Suprapubic skin (tissue), 4 donors: ENCODE results near the gene LRRC4C. TPM values are rescaled to one million over a fixed set of nuclear protein-coding genes. Genes with fewer than 3 reads are reported as not detected.

Source experiments
- DNase-seq, 2 donors: peaks; one replicate each; pipeline ENCODE4 v3.0.0-alpha.2; 2019; ENCODE audit warnings: low spot score in 2 of 2
- H3K27ac ChIP-seq: fragments of 200-600 bp; sonication (generic); one replicate; pipeline ENCODE4 v1.5.1; 2019
- H3K27me3 ChIP-seq: fragments of 200-600 bp; sonication (generic); one replicate; pipeline ENCODE4 v1.5.1; 2019
- H3K36me3 ChIP-seq: fragments of 200-600 bp; sonication (generic); one replicate; pipeline ENCODE4 v1.5.1; 2019
- H3K4me1 ChIP-seq: fragments of 200-600 bp; sonication (generic); one replicate; pipeline ENCODE4 v1.5.1; 2019
- H3K4me3 ChIP-seq: fragments of 200-600 bp; sonication (generic); one replicate; pipeline ENCODE4 v1.5.1; 2019; ENCODE audit warnings: mild to moderate bottlenecking
- H3K9me3 ChIP-seq: fragments of 200-600 bp; sonication (generic); one replicate; pipeline ENCODE4 v1.5.1; 2019
- EP300 ChIP-seq: sonication (generic); formaldehyde crosslinking; IDR thresholded peaks from one replicate; pipeline ENCODE4 v1.6.1; 2017; ENCODE audit warnings: antibody characterized with exemption
- POLR2A ChIP-seq, 2 donors: fragments of 450-650 bp; IDR thresholded peaks; one replicate each; pipeline ENCODE4 v1.6.1; 2017; ENCODE audit warnings: antibody characterized with exemption in 2 of 2, mild to moderate bottlenecking in 2 of 2, moderate library complexity in 2 of 2
- POLR2AphosphoS5 ChIP-seq, 3 donors: sonication (generic); formaldehyde crosslinking; IDR thresholded peaks; one replicate each; pipeline ENCODE4 v1.6.1; 2017; ENCODE audit warnings: antibody characterized with exemption in 3 of 3
- WGBS: methylation state at CpG from one replicate; pipeline ENCODE4 v1.1.5; 2018; 5-methylcytosine and 5-hydroxymethylcytosine counted together
- total RNA-seq, 4 donors: library from RNA; depleted of rRNA; stranded (reverse); fragments of >200 nt; gene quantifications; one replicate each; pipeline ENCODE4 v1.1.0, GENCODE V29; 2016
- TF ChIP-seq, protein P1 (sequence below), 2 donors: fragments of 200-600 bp in 1 of 2; fragments of 450-650 bp in 1 of 2; sonication (generic) in 1 of 2; IDR thresholded peaks; one replicate each; pipeline ENCODE4 v1.5.1; 2016 to 2019; ENCODE audit warnings: antibody characterized with exemption in 2 of 2, mild to moderate bottlenecking in 1 of 2, moderate library complexity in 1 of 2

The LRRC4C gene
- total RNA-seq, 4 donors from 2014 or later = 0.19 to 1.1 (median 0.60) TPM; not detected in 1

DNA sequence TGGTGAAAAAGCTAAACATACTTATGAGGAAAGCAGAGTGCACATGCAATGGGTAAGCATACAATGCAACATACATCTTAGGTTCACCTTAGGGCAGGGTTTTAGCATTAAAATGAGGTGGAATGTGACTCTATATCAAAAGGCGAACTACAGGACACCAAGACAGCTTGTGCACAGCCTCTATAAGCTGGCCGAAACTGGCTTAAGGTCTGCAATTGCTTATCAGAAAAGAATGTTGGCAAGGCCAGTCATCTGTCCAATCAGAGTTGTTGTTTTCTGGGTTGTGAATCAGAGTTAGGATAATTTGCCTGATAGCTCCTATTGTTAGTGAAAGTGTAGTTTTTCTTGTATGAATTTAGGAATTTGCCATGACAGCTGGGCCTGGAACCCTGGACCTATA is 76.5 kb downstream of the LRRC4C start:
- no peaks in the 10 kb centered on the region for H3K36me3 ChIP-seq
- no peak for DNase-seq
- H3K4me1 ChIP-seq = no peaks in the 10 kb centered on the region
- H3K4me3 ChIP-seq = no peak overlapping the region
- TF ChIP-seq POLR2AphosphoS5 (IDR thresholded peaks at IDR 0.05) (no peak), POLR2A (IDR thresholded peaks at IDR 0.05) (no peak), EP300 (no peak)
- TF ChIP-seq, protein P1, sequence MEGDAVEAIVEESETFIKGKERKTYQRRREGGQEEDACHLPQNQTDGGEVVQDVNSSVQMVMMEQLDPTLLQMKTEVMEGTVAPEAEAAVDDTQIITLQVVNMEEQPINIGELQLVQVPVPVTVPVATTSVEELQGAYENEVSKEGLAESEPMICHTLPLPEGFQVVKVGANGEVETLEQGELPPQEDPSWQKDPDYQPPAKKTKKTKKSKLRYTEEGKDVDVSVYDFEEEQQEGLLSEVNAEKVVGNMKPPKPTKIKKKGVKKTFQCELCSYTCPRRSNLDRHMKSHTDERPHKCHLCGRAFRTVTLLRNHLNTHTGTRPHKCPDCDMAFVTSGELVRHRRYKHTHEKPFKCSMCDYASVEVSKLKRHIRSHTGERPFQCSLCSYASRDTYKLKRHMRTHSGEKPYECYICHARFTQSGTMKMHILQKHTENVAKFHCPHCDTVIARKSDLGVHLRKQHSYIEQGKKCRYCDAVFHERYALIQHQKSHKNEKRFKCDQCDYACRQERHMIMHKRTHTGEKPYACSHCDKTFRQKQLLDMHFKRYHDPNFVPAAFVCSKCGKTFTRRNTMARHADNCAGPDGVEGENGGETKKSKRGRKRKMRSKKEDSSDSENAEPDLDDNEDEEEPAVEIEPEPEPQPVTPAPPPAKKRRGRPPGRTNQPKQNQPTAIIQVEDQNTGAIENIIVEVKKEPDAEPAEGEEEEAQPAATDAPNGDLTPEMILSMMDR (IDR thresholded peaks at IDR 0.05) = no peak
- no peaks in the 10 kb centered on the region for H3K27me3 ChIP-seq
- WGBS = 81% methylated on average over 2 of the region's 2 CpGs
- H3K9me3 ChIP-seq = no peaks in the 10 kb centered on the region
- no peak overlapping the region for H3K27ac ChIP-seq

DNA sequence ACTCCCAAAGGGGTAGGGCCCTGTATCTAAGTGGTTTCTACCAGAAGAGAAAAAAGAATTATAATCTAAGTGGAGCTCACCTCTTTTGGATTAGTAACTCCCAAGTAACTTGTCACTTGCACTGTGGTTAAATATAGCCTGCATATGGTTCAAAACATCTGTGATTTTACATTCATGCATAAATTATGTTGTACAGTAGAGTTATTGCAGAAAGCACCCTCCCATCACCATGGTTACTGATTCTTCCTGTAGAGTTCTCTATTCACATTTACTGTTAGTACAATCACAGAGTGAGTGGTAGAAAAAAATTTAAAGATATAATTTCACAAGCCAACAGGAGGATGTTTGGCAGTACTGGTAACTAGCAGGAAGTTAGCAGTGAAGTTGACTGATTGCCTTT is 80.4 kb downstream of the LRRC4C start:
- Histone ChIP-seq H3K4me1 (no peaks in the 10 kb centered on the region), H3K36me3 (no peaks in the 10 kb centered on the region), H3K9me3 (no peaks in the 10 kb centered on the region), H3K27ac (no peak overlapping the region), H3K4me3 (no peak overlapping the region), H3K27me3 (no peaks in the 10 kb centered on the region)
- no peak for DNase-seq
- TF ChIP-seq POLR2A (IDR thresholded peaks at IDR 0.05) = no peak
- no peak for TF ChIP-seq POLR2AphosphoS5 (IDR thresholded peaks at IDR 0.05)
- TF ChIP-seq EP300 = no peak
- TF ChIP-seq, protein P1 (IDR thresholded peaks at IDR 0.05) = no peak

DNA sequence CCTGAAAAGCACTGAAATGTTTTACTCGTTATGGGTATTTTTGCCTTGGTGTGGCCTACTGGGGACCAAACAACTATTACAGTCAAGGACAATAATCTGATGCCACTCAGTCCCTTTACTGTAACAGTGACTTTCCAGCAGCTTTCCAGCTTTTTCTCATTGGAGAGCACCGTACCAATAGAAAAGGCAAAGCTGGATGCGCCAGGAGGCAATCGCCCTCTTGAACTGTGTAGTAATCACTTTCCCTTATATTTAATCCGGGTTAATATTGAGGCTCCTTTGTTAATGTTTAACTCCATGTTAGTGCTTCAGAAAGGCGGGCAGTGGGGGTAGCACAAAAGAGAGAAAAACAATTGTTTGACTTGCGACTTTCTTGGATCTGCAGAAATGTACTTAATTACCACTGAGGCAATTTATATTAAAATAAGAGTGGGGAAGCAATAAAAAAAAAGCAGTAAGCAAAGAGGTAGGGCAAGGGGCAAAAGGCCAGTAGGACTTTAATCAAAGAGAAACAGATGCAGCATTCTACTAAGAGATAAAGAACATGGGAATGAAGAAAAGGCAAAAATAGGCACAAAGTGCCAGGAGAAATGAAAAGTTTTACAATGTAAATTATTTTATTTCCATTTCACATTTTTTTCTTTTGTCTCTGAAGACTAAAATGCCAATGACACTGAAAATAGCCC is 81.6 kb downstream of the LRRC4C start:
- H3K4me1 ChIP-seq = no peaks in the 10 kb centered on the region
- no peak for DNase-seq
- TF ChIP-seq, protein P1 (IDR thresholded peaks at IDR 0.05) = no peak
- TF ChIP-seq EP300 = no peak
- no peak for TF ChIP-seq POLR2AphosphoS5 (IDR thresholded peaks at IDR 0.05)
- no peak for TF ChIP-seq POLR2A (IDR thresholded peaks at IDR 0.05)
- no peak overlapping the region for H3K4me3 ChIP-seq
- H3K9me3 ChIP-seq = no peaks in the 10 kb centered on the region
- no peaks in the 10 kb centered on the region for H3K36me3 ChIP-seq
- H3K27me3 ChIP-seq = no peaks in the 10 kb centered on the region
- WGBS = 86% methylated on average over 7 of the region's 7 CpGs
- H3K27ac ChIP-seq = no peak overlapping the region

DNA sequence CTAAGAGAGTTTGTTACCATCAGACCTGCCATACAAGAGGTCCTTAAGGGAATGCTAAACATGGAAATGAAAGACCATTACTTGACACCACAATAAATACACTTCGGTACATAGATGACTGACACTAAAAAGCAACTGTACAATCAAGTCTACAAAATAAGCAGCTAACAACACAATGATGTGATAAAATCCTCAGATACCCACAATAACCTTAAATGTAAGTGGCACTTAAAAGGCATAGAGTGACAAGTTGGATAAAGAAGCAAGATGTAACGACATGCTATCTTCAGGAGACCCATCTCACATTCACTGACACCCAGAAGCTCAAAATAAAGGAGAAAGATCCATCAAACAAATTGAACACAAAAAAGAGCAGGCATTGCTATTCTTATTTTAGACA is 107.6 kb downstream of the LRRC4C start:
- Histone ChIP-seq H3K9me3 (no peaks in the 10 kb centered on the region), H3K27ac (no peak overlapping the region), H3K4me1 (no peaks in the 10 kb centered on the region), H3K4me3 (no peak overlapping the region), H3K36me3 (no peaks in the 10 kb centered on the region), H3K27me3 (no peaks in the 10 kb centered on the region)
- 80% methylated on average over 2 of the region's 2 CpGs for WGBS
- no peak for TF ChIP-seq POLR2A (IDR thresholded peaks at IDR 0.05)
- TF ChIP-seq, protein P1 (IDR thresholded peaks at IDR 0.05) = no peak
- TF ChIP-seq POLR2AphosphoS5 (IDR thresholded peaks at IDR 0.05) = no peak
- TF ChIP-seq EP300 = no peak
- DNase-seq = no peak

DNA sequence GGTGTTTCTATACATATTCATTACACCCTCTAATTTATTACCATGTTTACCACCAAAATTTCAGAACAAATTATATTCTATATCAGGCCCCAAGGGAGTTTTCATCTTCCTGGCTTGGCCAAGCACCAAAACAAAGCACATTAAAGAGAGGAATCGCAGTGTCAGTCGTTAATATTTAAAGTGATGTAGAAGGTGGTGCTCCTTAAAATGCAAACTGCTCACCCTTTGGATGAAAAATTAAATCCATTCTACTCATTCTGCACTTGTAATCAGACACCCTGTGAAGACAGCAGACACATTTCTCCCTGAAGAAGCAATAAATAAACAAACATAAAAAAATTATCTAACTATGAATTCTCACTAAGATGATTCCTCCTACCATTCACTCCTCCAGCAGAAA is 113.4 kb downstream of the LRRC4C start:
- Histone ChIP-seq H3K27ac (no peak overlapping the region), H3K27me3 (no peaks in the 10 kb centered on the region), H3K4me3 (no peak overlapping the region), H3K4me1 (no peaks in the 10 kb centered on the region), H3K9me3 (no peaks in the 10 kb centered on the region), H3K36me3 (no peaks in the 10 kb centered on the region)
- no peak for DNase-seq
- TF ChIP-seq POLR2AphosphoS5 (IDR thresholded peaks at IDR 0.05) (no peak), EP300 (no peak), POLR2A (IDR thresholded peaks at IDR 0.05) (no peak)
- TF ChIP-seq, protein P1 (IDR thresholded peaks at IDR 0.05) = no peak
- 62% methylated on average over 2 of the region's 2 CpGs for WGBS
